Suprapubic skin (tissue), 3 donors: ENCODE measurements around the gene KLK3.

ENCODE experiments used
- POLR2A ChIP-seq, 2 donors: fragments of 450-650 bp; IDR thresholded peaks; one replicate each; pipeline ENCODE4 v1.6.1; 2017; ENCODE audit warnings: antibody characterized with exemption in 2 of 2, mild to moderate bottlenecking in 2 of 2, moderate library complexity in 2 of 2
- TF ChIP-seq, protein P1 (sequence below), 2 donors: fragments of 200-600 bp in 1 of 2; fragments of 450-650 bp in 1 of 2; sonication (generic) in 1 of 2; IDR thresholded peaks; one replicate each; pipeline ENCODE4 v1.5.1; 2016 to 2019; ENCODE audit warnings: antibody characterized with exemption in 2 of 2, mild to moderate bottlenecking in 1 of 2, moderate library complexity in 1 of 2

DNA sequence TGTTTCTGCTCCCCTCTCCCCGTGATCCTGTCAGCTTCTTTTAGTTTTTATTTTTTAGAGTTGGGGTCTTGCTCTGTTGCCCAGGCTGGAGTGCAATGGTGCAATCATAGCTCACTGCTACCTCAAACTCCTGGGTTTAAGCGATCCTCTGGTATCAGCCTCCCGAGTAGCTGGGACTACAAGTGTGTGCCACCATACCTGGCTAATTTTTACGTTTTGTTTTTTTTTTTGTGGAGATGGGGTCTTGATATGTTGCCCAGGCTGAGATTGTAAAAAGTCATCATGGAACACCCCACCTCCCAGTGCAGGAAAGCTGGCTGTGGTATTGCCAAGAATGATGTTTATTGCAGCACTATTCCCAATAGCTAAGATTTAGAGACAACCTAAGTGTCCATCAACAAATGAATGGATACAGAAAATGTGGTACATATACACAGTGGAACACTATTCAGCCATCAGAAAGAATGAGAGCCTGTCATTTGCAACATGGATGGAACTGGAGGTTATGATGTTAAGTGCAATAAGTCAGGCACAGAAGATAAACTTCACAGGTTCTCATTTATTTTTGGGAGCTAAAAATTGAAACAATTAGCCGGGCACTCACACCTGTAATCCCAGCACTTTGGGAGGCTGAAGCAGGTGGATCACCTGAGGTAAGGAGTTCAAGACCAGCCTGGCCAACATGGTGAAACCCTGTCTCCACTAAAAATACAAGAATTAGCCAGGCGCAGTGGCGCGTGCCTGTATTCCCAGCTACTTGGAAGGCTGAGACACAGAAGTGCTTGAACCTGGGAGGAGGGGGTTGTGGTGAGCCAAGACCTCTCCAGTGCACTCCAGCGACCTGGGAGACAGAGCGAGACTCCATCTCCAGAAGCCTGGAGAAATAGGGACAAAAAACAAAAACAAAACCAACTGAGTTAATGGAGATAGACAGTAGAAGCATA, 14.7 kb upstream of the KLK3 start:
- TF ChIP-seq, protein P1, sequence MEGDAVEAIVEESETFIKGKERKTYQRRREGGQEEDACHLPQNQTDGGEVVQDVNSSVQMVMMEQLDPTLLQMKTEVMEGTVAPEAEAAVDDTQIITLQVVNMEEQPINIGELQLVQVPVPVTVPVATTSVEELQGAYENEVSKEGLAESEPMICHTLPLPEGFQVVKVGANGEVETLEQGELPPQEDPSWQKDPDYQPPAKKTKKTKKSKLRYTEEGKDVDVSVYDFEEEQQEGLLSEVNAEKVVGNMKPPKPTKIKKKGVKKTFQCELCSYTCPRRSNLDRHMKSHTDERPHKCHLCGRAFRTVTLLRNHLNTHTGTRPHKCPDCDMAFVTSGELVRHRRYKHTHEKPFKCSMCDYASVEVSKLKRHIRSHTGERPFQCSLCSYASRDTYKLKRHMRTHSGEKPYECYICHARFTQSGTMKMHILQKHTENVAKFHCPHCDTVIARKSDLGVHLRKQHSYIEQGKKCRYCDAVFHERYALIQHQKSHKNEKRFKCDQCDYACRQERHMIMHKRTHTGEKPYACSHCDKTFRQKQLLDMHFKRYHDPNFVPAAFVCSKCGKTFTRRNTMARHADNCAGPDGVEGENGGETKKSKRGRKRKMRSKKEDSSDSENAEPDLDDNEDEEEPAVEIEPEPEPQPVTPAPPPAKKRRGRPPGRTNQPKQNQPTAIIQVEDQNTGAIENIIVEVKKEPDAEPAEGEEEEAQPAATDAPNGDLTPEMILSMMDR (IDR thresholded peaks at IDR 0.05): no peak
- TF ChIP-seq POLR2A (IDR thresholded peaks at IDR 0.05): no peak
